Measurements from ENCODE around the gene LINC01488. TPM values are rescaled to one million over a fixed set of nuclear protein-coding genes. Genes with fewer than 3 reads are reported as not detected.

LINC01488 gene
- total and polyA plus RNA-seq, 2 experiments from 2014 or later: not detected

- TF ChIP-seq, protein P1, sequence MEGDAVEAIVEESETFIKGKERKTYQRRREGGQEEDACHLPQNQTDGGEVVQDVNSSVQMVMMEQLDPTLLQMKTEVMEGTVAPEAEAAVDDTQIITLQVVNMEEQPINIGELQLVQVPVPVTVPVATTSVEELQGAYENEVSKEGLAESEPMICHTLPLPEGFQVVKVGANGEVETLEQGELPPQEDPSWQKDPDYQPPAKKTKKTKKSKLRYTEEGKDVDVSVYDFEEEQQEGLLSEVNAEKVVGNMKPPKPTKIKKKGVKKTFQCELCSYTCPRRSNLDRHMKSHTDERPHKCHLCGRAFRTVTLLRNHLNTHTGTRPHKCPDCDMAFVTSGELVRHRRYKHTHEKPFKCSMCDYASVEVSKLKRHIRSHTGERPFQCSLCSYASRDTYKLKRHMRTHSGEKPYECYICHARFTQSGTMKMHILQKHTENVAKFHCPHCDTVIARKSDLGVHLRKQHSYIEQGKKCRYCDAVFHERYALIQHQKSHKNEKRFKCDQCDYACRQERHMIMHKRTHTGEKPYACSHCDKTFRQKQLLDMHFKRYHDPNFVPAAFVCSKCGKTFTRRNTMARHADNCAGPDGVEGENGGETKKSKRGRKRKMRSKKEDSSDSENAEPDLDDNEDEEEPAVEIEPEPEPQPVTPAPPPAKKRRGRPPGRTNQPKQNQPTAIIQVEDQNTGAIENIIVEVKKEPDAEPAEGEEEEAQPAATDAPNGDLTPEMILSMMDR (conservative IDR thresholded peaks at IDR 0.05; ENCODE audit: low read depth in 2 of 2): no peak
- no peak for TF ChIP-seq EZH2 (IDR thresholded peaks at IDR 0.05; ENCODE audit: low read depth, unreplicated experiment)
- TF ChIP-seq ZNF114 (CRISPR knock-in tag; IDR thresholded peaks at IDR 0.05): no peak
- TF ChIP-seq JUNB (IDR thresholded peaks at IDR 0.05; ENCODE audit: unreplicated experiment): no peak
- TF ChIP-seq POLR2AphosphoS5 (IDR thresholded peaks at IDR 0.05; ENCODE audit: low read depth): no peak
- no peak for TF ChIP-seq CREB1 (CRISPR knock-in tag; IDR thresholded peaks at IDR 0.05; ENCODE audit: low read depth)
- TF ChIP-seq, protein P2, sequence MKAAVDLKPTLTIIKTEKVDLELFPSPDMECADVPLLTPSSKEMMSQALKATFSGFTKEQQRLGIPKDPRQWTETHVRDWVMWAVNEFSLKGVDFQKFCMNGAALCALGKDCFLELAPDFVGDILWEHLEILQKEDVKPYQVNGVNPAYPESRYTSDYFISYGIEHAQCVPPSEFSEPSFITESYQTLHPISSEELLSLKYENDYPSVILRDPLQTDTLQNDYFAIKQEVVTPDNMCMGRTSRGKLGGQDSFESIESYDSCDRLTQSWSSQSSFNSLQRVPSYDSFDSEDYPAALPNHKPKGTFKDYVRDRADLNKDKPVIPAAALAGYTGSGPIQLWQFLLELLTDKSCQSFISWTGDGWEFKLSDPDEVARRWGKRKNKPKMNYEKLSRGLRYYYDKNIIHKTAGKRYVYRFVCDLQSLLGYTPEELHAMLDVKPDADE (IDR thresholded peaks at IDR 0.05): no peak
- no peak for TF ChIP-seq ZNF331 (CRISPR knock-in tag; IDR thresholded peaks at IDR 0.05; ENCODE audit: low read depth)
- TF ChIP-seq STAT1 (IDR thresholded peaks at IDR 0.05; ENCODE audit: unreplicated experiment): no peak
- TF ChIP-seq NANOG (IDR thresholded peaks at IDR 0.05; ENCODE audit: borderline replicate concordance): no peak
- no peak for TF ChIP-seq EZH2phosphoT487 (IDR thresholded peaks at IDR 0.05; ENCODE audit: unreplicated experiment)
Measured at GRCh38 chr11:69445131-69445470, 36.4 kb upstream of the LINC01488 start (continued).

GRCh38 chr11:69446108-69446507, 35.4 kb upstream of the LINC01488 start:
- H3K36me3 ChIP-seq (ENCODE audit: insufficient read depth): no peaks in the 10 kb centered on the region
- H3K4me3 Mint-ChIP-seq: no peak overlapping the region
- H3K27ac Mint-ChIP-seq: no peak overlapping the region
- H2AFZ ChIP-seq: no peak overlapping the region
- 0 out of 2 replicates have a peak, but pooled peaks cover under 1% of the 10 kb centered on the region for H3K9me2 ChIP-seq (ENCODE audit: insufficient read depth)
- peaks cover under 1% of the 10 kb centered on the region; the same call in 2 of the 3 replicates for H3K36me3 Mint-ChIP-seq (ENCODE audit: low read depth)
- no peaks in the 10 kb centered on the region for H4K20me1 ChIP-seq (replicated peaks; ENCODE audit: insufficient read depth)
- no peak for DNase-seq (ENCODE audit: low spot score)
- no peaks in the 10 kb centered on the region; the same call in 1 of the 2 replicates for H3F3A ChIP-seq (replicated peaks; ENCODE audit: low read depth)
- no peaks in the 10 kb centered on the region for H3K27me3 ChIP-seq (ENCODE audit: insufficient read depth)
- no peak for ATAC-seq
- H3K4me1 ChIP-seq (ENCODE audit: insufficient read depth): peaks cover 22% of the 10 kb centered on the region
- H3K79me2 ChIP-seq (replicated peaks; ENCODE audit: insufficient read depth): no peaks in the 10 kb centered on the region
- H3K27ac ChIP-seq (ENCODE audit: low read depth): no peak overlapping the region
- H3K4me1 Mint-ChIP-seq: peaks cover 37% of the 10 kb centered on the region
- no peak overlapping the region for H3K4me2 ChIP-seq
- H3K9me3 Mint-ChIP-seq: no peaks in the 10 kb centered on the region
- H3K4me3 ChIP-seq: no peak overlapping the region
- peaks cover 17% of the 10 kb centered on the region for H3K27me3 Mint-ChIP-seq (ENCODE audit: insufficient read depth, low read depth, poor library complexity)
- no peak for TF ChIP-seq JUNB (IDR thresholded peaks at IDR 0.05; ENCODE audit: unreplicated experiment)
- no peak for TF ChIP-seq CREB1 (CRISPR knock-in tag; IDR thresholded peaks at IDR 0.05; ENCODE audit: low read depth)
- no peak for TF ChIP-seq ZNF331 (CRISPR knock-in tag; IDR thresholded peaks at IDR 0.05; ENCODE audit: low read depth)
- TF ChIP-seq EZH2 (IDR thresholded peaks at IDR 0.05; ENCODE audit: low read depth, unreplicated experiment): no peak
- TF ChIP-seq ZNF114 (CRISPR knock-in tag; IDR thresholded peaks at IDR 0.05): no peak
- TF ChIP-seq, protein P3, sequence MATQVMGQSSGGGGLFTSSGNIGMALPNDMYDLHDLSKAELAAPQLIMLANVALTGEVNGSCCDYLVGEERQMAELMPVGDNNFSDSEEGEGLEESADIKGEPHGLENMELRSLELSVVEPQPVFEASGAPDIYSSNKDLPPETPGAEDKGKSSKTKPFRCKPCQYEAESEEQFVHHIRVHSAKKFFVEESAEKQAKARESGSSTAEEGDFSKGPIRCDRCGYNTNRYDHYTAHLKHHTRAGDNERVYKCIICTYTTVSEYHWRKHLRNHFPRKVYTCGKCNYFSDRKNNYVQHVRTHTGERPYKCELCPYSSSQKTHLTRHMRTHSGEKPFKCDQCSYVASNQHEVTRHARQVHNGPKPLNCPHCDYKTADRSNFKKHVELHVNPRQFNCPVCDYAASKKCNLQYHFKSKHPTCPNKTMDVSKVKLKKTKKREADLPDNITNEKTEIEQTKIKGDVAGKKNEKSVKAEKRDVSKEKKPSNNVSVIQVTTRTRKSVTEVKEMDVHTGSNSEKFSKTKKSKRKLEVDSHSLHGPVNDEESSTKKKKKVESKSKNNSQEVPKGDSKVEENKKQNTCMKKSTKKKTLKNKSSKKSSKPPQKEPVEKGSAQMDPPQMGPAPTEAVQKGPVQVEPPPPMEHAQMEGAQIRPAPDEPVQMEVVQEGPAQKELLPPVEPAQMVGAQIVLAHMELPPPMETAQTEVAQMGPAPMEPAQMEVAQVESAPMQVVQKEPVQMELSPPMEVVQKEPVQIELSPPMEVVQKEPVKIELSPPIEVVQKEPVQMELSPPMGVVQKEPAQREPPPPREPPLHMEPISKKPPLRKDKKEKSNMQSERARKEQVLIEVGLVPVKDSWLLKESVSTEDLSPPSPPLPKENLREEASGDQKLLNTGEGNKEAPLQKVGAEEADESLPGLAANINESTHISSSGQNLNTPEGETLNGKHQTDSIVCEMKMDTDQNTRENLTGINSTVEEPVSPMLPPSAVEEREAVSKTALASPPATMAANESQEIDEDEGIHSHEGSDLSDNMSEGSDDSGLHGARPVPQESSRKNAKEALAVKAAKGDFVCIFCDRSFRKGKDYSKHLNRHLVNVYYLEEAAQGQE (IDR thresholded peaks at IDR 0.05; ENCODE audit: unreplicated experiment): no peak
- TF ChIP-seq NANOG (IDR thresholded peaks at IDR 0.05; ENCODE audit: borderline replicate concordance): no peak
- TF ChIP-seq POLR2AphosphoS5 (IDR thresholded peaks at IDR 0.05; ENCODE audit: low read depth): no peak
- TF ChIP-seq, protein P2 (IDR thresholded peaks at IDR 0.05): no peak
- TF ChIP-seq STAT1 (IDR thresholded peaks at IDR 0.05; ENCODE audit: unreplicated experiment): no peak
- TF ChIP-seq, protein P1 (conservative IDR thresholded peaks at IDR 0.05; ENCODE audit: low read depth in 2 of 2): no peak
- no peak for TF ChIP-seq EZH2phosphoT487 (IDR thresholded peaks at IDR 0.05; ENCODE audit: unreplicated experiment)
